HEK293T (cell line): ENCODE data around the gene MAGOHB.

Source experiments
- LEF1 ChIP-seq: fragments of 450-650 bp; IDR thresholded peaks from 2 replicates; pipeline ENCODE4 v1.6.1; 2017; ENCODE audit warnings: mild to moderate bottlenecking, borderline replicate concordance
- NFRKB ChIP-seq: fragments of 450-650 bp; IDR thresholded peaks from 2 replicates; pipeline ENCODE4 v1.6.1; 2016; ENCODE audit warnings: mild to moderate bottlenecking, moderate library complexity
- ZNF384 ChIP-seq: fragments of 450-650 bp; IDR thresholded peaks from 2 replicates; pipeline ENCODE4 v1.6.1; 2016

DNA sequence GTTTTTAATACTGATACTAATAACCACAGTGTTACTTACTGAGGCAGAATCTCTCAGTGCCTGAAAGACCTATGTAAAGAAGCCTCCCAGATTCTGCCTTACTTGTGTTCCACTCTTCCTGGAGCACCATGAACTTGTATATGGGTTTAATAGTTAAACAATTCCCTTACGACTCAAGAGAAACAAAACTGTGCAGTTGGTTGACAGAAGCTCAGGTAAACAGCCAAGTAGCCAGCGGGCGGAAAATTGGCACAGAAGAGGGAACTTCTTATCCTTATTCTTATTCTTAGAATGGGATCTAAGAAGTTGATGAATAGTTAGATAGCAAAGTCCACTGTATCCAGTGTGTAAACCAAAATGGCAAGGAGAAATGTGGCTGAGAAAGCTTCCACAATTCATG, 22.7 kb upstream of the MAGOHB start:
- TF ChIP-seq ZNF384 (no peak), NFRKB (no peak), LEF1 (no peak)
